Hepatocyte (in vitro differentiated cells): ENCODE measurements around the gene SERPINA6.

Source experiments
- EZH2 ChIP-seq: fragments of 200-600 bp; sonication (generic); IDR thresholded peaks from 2 replicates; pipeline ENCODE4 v1.6.1; 2016; ENCODE audit warnings: antibody characterized with exemption, mild to moderate bottlenecking, borderline replicate concordance
- TF ChIP-seq, protein P1 (sequence below): fragments of 200-600 bp; sonication (generic); IDR thresholded peaks from 2 replicates; pipeline ENCODE4 v1.5.1; 2016; ENCODE audit warnings: antibody characterized with exemption, mild to moderate bottlenecking; ENCODE audit not compliant: poor library complexity

DNA sequence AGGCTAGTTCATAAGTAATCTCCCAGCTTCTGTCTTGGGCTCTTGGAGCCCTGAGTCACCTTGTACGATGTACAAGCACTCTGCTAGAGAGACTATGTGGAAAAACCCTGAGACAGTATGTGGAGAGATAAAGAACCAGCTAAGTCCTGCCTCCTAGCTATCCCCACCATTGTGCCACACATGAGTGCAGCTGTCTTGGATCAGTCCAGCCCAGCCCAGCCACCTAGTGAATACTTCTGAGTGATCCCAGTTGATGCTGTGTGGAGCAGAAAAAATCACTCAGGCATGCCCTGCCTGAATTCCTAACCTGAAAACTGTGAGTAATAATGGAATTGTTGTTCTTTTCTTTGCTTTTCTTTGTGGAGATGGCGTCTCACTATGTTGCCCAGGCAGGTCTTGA, 5.1 kb upstream of the SERPINA6 start:
- TF ChIP-seq, protein P1, sequence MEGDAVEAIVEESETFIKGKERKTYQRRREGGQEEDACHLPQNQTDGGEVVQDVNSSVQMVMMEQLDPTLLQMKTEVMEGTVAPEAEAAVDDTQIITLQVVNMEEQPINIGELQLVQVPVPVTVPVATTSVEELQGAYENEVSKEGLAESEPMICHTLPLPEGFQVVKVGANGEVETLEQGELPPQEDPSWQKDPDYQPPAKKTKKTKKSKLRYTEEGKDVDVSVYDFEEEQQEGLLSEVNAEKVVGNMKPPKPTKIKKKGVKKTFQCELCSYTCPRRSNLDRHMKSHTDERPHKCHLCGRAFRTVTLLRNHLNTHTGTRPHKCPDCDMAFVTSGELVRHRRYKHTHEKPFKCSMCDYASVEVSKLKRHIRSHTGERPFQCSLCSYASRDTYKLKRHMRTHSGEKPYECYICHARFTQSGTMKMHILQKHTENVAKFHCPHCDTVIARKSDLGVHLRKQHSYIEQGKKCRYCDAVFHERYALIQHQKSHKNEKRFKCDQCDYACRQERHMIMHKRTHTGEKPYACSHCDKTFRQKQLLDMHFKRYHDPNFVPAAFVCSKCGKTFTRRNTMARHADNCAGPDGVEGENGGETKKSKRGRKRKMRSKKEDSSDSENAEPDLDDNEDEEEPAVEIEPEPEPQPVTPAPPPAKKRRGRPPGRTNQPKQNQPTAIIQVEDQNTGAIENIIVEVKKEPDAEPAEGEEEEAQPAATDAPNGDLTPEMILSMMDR, result no peak
- no peak for TF ChIP-seq EZH2
